Activated CD4-positive, alpha-beta T cell treated with anti-CD3 and anti-CD28 coated beads, Interleukin-2, amount 10 ng/mL, durations not matched to agents 24 days and 14 days (primary cell): ENCODE measurements around the gene LARP1. TPM values are rescaled to one million over a fixed set of nuclear protein-coding genes. Genes with fewer than 3 reads are reported as not detected.

Source experiments
- DNase-seq: peaks from one replicate; pipeline ENCODE4 v3.0.0; 2022
- H3K27ac Mint-ChIP-seq: one replicate; pipeline ENCODE4 v1.8.0; 2022; ENCODE audit warnings: mild to moderate bottlenecking, mixed read lengths
- H3K27me3 Mint-ChIP-seq: one replicate; pipeline ENCODE4 v1.8.0; 2022; ENCODE audit warnings: mixed read lengths
- H3K36me3 Mint-ChIP-seq: one replicate; pipeline ENCODE4 v1.8.0; 2022; ENCODE audit warnings: low read depth, mild to moderate bottlenecking, mixed read lengths
- H3K4me1 Mint-ChIP-seq: one replicate; pipeline ENCODE4 v1.8.0; 2021; ENCODE audit warnings: mixed read lengths
- H3K4me3 Mint-ChIP-seq: one replicate; pipeline ENCODE4 v1.8.0; 2022; ENCODE audit warnings: mild to moderate bottlenecking, moderate library complexity, mixed read lengths
- H3K9me3 Mint-ChIP-seq: one replicate; pipeline ENCODE4 v1.8.0; 2021; ENCODE audit warnings: mixed read lengths
- intact Hi-C: fragments of 100-400 bp; cut with micrococcal nuclease; formaldehyde crosslinking; loops from one replicate; pipeline ENCODE4 v1.15.1; 2023
- total RNA-seq: library from RNA; stranded (reverse); gene quantifications from 2 replicates; pipeline ENCODE4 v1.2.3, GENCODE V29; 2022

LARP1 gene
- total RNA-seq = 331 and 348 TPM in 2 replicates

GRCh38 chr5:154755361-154756008 is at the start of gene LARP1:
Gene LARP1, plus strand, starts transcription at chr5:154755377. Its CDS starts 381 bp downstream, at chr5:154755758.
- Mint-ChIP-seq H3K4me3 (peak within 1 kb of the TSS; percentile 96), H3K4me1 (peaks cover 42% of the 10 kb centered on the region), H3K27me3 (no peaks in the 10 kb centered on the region), H3K27ac (peak within 1 kb of the TSS; percentile 99), H3K36me3 (peaks cover 16% of the 10 kb centered on the region), H3K9me3 (no peaks in the 10 kb centered on the region)
- intact Hi-C loops = loop anchor here (1.0 to 5.0 kb wide), 8 partner anchors 57 to 718 kb away; partner anchors contain the start of genes FAM114A2, GALNT10, GEMIN5 and MFAP3
- DNase-seq = peak; percentile 77

GRCh38 chr5:154706416-154706815 is 48.8 kb upstream of the LARP1 start:
- H3K4me3 Mint-ChIP-seq = no peak overlapping the region
- no peak for DNase-seq
- intact Hi-C loops = no loop called here
- no peaks in the 10 kb centered on the region for H3K4me1 Mint-ChIP-seq
- H3K27ac Mint-ChIP-seq = no peak overlapping the region
- H3K9me3 Mint-ChIP-seq = no peaks in the 10 kb centered on the region
- no peaks in the 10 kb centered on the region for H3K27me3 Mint-ChIP-seq
- H3K36me3 Mint-ChIP-seq = no peaks in the 10 kb centered on the region

- no peak overlapping the region for H3K27ac Mint-ChIP-seq
Measured at GRCh38 chr5:154707641-154708040, 47.5 kb upstream of the LARP1 start.

GRCh38 chr5:154708207-154708606 is 47.0 kb upstream of the LARP1 start:
- H3K4me1 Mint-ChIP-seq = peaks cover under 1% of the 10 kb centered on the region
- intact Hi-C loops = no loop called here
- H3K27ac Mint-ChIP-seq = no peak overlapping the region
- no peaks in the 10 kb centered on the region for H3K9me3 Mint-ChIP-seq
- DNase-seq = no peak
- no peaks in the 10 kb centered on the region for H3K27me3 Mint-ChIP-seq
- no peaks in the 10 kb centered on the region for H3K36me3 Mint-ChIP-seq
- H3K4me3 Mint-ChIP-seq = no peak overlapping the region

More at GRCh38 chr5:154707641-154708040, 47.5 kb upstream of the LARP1 start:
- intact Hi-C loops = no loop called here
- H3K9me3 Mint-ChIP-seq = no peaks in the 10 kb centered on the region
- no peak overlapping the region for H3K4me3 Mint-ChIP-seq
- no peaks in the 10 kb centered on the region for H3K4me1 Mint-ChIP-seq
- no peak for DNase-seq
- H3K27me3 Mint-ChIP-seq = no peaks in the 10 kb centered on the region
- H3K36me3 Mint-ChIP-seq = no peaks in the 10 kb centered on the region

GRCh38 chr5:154708846-154709245 is 46.3 kb upstream of the LARP1 start:
- intact Hi-C loops = no loop called here
- Mint-ChIP-seq H3K4me3 (no peak overlapping the region), H3K4me1 (peaks cover 3% of the 10 kb centered on the region)

GRCh38 chr5:154709368-154710305 is 45.5 kb upstream of the LARP1 start:
- no peak for DNase-seq
- Mint-ChIP-seq H3K4me1 (peaks cover 8% of the 10 kb centered on the region), H3K27ac (no peak overlapping the region), H3K9me3 (no peaks in the 10 kb centered on the region), H3K36me3 (no peaks in the 10 kb centered on the region), H3K27me3 (no peaks in the 10 kb centered on the region), H3K4me3 (no peak overlapping the region)
- intact Hi-C loops = no loop called here

More at GRCh38 chr5:154708846-154709245, 46.3 kb upstream of the LARP1 start:
- Mint-ChIP-seq H3K27me3 (no peaks in the 10 kb centered on the region), H3K27ac (no peak overlapping the region), H3K36me3 (no peaks in the 10 kb centered on the region), H3K9me3 (no peaks in the 10 kb centered on the region)
- DNase-seq = no peak

GRCh38 chr5:154712518-154713437 is 42.4 kb upstream of the LARP1 start:
- Mint-ChIP-seq H3K4me1 (peaks cover 9% of the 10 kb centered on the region), H3K4me3 (no peak overlapping the region), H3K27me3 (no peaks in the 10 kb centered on the region), H3K36me3 (no peaks in the 10 kb centered on the region), H3K9me3 (no peaks in the 10 kb centered on the region), H3K27ac (no peak overlapping the region)
- no peak for DNase-seq
- intact Hi-C loops = no loop called here

GRCh38 chr5:154713615-154714125 is 41.5 kb upstream of the LARP1 start:
- H3K4me1 Mint-ChIP-seq = peaks cover 9% of the 10 kb centered on the region
- no peaks in the 10 kb centered on the region for H3K36me3 Mint-ChIP-seq
- intact Hi-C loops = no loop called here
- no peak overlapping the region for H3K4me3 Mint-ChIP-seq
- no peak for DNase-seq
- no peak overlapping the region for H3K27ac Mint-ChIP-seq
- no peaks in the 10 kb centered on the region for H3K27me3 Mint-ChIP-seq
- H3K9me3 Mint-ChIP-seq = no peaks in the 10 kb centered on the region

- Mint-ChIP-seq H3K4me1 (peaks cover 9% of the 10 kb centered on the region), H3K27me3 (no peaks in the 10 kb centered on the region), H3K27ac (no peak overlapping the region), H3K36me3 (no peaks in the 10 kb centered on the region), H3K9me3 (no peaks in the 10 kb centered on the region), H3K4me3 (peak overlapping the region; percentile 27)
- intact Hi-C loops = no loop called here
- DNase-seq = peak; percentile 77
Measured at GRCh38 chr5:154714266-154714986, 40.8 kb upstream of the LARP1 start.

GRCh38 chr5:154721481-154722058 is 33.6 kb upstream of the LARP1 start:
- intact Hi-C loops = no loop called here
- Mint-ChIP-seq H3K27ac (no peak overlapping the region), H3K9me3 (no peaks in the 10 kb centered on the region)

GRCh38 chr5:154722097-154722496 is 33.1 kb upstream of the LARP1 start:
- Mint-ChIP-seq H3K27ac (no peak overlapping the region), H3K27me3 (peaks cover 4% of the 10 kb centered on the region), H3K9me3 (no peaks in the 10 kb centered on the region), H3K4me1 (no peaks in the 10 kb centered on the region), H3K36me3 (no peaks in the 10 kb centered on the region), H3K4me3 (no peak overlapping the region)
- no peak for DNase-seq
- intact Hi-C loops = no loop called here

More at GRCh38 chr5:154721481-154722058, 33.6 kb upstream of the LARP1 start:
- Mint-ChIP-seq H3K4me3 (no peak overlapping the region), H3K27me3 (peaks cover 4% of the 10 kb centered on the region), H3K4me1 (no peaks in the 10 kb centered on the region), H3K36me3 (no peaks in the 10 kb centered on the region)
- DNase-seq = no peak

GRCh38 chr5:154722936-154723335 is 32.2 kb upstream of the LARP1 start:
- intact Hi-C loops = no loop called here
- peaks cover 8% of the 10 kb centered on the region for H3K27me3 Mint-ChIP-seq
- H3K4me3 Mint-ChIP-seq = no peak overlapping the region
- no peaks in the 10 kb centered on the region for H3K36me3 Mint-ChIP-seq
- H3K27ac Mint-ChIP-seq = no peak overlapping the region
- no peaks in the 10 kb centered on the region for H3K9me3 Mint-ChIP-seq
- DNase-seq = no peak
- H3K4me1 Mint-ChIP-seq = no peaks in the 10 kb centered on the region
